ENCODE measurements around the gene SYNE1.
"Not testable (repeated sequence)": the region's sequence is repeated elsewhere in the genome, so short reads cannot be mapped to it uniquely, and the experiment has no call there.

Gene SYNE1, protein sequence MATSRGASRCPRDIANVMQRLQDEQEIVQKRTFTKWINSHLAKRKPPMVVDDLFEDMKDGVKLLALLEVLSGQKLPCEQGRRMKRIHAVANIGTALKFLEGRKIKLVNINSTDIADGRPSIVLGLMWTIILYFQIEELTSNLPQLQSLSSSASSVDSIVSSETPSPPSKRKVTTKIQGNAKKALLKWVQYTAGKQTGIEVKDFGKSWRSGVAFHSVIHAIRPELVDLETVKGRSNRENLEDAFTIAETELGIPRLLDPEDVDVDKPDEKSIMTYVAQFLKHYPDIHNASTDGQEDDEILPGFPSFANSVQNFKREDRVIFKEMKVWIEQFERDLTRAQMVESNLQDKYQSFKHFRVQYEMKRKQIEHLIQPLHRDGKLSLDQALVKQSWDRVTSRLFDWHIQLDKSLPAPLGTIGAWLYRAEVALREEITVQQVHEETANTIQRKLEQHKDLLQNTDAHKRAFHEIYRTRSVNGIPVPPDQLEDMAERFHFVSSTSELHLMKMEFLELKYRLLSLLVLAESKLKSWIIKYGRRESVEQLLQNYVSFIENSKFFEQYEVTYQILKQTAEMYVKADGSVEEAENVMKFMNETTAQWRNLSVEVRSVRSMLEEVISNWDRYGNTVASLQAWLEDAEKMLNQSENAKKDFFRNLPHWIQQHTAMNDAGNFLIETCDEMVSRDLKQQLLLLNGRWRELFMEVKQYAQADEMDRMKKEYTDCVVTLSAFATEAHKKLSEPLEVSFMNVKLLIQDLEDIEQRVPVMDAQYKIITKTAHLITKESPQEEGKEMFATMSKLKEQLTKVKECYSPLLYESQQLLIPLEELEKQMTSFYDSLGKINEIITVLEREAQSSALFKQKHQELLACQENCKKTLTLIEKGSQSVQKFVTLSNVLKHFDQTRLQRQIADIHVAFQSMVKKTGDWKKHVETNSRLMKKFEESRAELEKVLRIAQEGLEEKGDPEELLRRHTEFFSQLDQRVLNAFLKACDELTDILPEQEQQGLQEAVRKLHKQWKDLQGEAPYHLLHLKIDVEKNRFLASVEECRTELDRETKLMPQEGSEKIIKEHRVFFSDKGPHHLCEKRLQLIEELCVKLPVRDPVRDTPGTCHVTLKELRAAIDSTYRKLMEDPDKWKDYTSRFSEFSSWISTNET (N-terminal part only)

DNA sequence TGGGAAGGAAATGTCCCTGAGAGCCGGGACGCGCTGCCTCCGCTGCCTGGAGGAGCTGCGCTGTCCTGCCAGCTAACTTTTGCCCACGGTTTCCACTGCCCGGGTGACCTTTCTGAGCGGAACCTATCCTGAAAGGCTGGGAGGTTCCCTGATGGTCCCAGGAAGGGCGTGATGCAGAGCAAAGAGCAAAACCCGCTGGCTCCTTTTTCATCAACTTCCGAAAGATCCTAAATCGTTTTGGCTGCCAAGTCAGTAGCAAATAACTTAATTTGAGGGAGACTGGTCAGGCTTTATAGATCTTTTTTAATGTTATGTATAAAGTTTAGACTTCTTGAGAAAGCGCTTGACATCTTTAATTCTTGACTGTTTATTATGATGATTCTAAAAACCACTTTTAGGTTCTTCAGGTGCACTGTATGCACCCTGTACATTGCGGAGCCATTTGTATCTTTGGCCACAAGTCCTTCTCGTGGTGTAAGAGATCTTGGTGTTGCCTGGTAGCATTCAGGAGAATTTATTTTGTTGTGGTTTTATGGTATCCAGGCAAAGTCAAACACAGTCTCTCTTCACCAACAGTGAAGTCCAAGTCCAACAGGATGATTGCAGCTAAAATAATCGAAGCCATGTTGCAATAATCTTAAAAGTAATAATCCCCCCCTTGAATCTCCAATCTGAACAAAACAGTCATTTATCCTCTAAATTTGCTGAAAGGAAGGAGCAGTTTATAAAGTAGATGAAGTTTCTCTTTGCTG, at the start of gene SYNE1:
TSS of gene SYNE1 (minus strand) at position 67 of the 752 bp plus-strand sequence. CDS start 9,031 bp downstream, outside the sequence.
- no peak for DNase-seq

DNA sequence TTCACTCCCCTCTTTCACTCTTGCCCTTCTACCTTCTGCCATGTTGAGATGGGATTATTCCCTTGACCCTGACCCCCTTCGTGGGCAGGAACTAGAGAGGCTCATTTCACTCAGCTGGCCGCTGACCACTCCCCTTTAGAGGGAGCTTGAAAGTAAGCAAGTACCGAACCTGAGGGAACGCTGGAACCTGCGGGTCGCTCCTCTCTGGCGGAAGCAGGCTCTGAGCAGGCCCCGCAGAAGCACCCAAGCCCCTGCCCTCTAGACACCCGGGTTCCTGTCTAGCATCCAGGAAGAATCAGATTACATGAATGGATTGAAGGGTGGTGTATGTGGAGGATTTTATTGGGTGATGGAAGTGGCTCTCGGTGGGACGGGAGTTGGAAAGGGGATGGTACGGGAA, 48.7 kb upstream of the SYNE1 start:
- no peak for DNase-seq

DNA sequence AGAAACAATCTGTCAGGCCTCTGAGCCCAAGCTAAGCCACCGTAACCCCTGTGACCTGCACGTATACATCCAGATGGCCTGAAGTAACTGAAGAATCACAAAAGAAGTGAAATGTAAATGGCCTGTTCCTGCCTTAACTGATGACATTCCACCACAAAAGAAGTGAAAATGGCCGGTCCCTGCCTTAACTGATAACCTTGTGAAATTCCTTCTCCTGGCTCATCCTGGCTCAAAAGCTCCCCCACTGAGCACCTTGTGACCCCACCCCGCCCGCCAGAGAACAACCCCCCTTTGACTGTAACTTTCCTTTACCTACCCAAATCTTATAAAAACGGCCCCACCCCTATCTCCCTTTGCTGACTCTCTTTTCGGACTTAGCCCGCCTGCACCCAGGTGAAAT, 45.8 kb upstream of the SYNE1 start:
- not testable (repeated sequence) for DNase-seq

DNA sequence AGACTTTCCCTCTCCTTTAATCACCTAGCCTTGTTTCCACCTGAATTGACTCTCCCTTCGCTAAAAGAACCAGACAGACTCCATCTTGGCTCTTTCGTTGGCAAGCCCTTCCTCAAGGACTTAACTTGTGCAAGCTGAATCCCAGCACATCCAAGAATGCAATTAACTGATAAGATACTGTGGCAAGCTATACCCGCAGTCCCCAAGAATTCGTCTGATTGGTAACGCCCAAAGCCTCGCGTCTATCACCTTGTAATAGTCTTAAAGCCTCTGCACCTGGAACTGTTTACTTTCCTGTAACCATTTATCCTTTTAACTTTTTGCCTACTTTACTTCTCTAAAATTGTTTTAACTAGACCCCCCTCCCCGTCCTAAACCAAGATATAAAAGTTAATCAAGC, 45.0 kb upstream of the SYNE1 start:
- no peak for DNase-seq

DNA sequence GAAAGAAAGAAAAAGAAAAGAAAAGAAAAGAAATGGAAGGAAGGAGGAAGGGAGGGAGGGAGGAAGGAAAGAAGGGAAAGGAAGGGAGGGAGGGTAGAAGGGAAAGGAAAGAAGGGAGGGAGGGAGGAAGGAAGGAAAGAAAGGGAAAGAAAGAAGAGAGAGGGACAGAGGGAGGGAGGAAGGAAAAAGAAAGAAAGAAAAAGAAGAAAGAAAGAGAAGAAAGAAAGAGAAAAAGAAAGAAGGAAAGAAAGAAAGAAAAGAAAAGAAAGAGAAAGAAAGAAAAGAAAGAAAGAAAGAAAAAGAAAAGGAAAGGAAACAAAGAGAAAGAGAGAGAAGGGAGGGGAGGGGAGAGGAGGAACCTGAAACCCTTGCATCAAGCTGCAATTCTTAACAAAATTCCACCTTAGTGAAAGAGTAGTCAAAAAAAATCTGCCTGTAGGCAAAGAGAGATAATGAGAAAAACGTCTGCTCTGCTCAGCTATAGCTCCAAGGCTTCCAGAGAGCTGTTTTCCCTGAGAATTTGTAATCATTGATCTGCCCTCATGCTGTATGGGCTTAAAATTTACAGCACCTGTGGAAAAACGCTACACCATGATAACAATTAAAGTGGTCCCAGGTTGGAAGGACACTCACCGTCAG, 43.8 kb upstream of the SYNE1 start:
- no peak for DNase-seq

DNA sequence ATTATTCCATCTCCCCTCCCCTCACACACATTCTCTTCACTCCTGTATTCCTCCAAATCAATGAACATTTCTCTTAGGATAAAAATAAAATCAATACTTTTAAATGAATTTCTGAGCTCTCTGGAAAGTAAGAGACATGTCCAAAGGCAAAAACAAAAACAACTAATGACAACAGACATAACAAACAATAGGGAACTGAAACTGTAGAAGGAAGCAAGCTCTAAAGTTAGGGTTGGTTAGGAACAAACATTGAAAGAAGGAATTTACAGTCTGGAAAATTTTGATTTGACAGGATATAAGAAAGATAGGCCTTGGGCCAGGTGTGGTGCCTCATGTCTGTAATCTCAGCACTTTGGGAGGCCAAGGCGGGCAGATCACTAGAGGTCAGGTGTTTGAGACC, 43.0 kb upstream of the SYNE1 start:
- DNase-seq: no peak

DNA sequence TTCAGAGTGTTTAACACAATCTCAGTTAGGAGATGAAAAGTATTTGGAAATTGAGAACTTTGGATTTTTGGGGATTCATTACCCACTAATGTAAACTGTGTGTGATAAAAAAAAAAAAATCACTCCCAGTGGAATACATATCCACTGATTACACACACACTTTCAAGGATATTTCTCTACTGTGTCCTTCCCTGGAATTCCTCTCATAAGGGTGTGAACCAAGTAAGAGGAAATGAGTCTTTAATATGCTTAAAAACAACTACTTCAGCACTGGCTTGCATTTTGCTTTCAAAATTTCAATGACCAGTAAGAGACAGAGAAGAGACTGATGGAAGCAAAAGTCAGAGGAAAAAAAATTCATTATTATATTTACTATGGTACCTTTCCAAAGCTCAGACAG, 36.1 kb upstream of the SYNE1 start:
- DNase-seq: no peak

DNA sequence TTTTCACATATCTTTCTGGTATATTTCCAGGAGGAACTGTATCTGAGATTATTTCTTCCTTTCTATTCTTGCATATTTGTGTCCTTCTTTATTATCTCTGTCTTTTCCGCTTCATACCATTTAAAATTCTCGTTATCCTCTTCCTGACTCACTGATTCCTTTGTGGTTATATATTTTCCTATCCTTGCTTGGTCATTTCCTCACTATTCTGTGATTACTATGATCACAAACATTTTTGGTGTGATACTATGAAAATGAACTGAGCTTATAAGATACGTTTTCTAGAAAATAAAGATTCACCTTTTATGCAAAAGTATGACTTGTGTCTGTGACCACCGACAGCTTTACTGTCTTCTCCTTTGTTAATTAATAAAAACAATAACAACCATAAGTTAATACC, 34.0 kb upstream of the SYNE1 start:
- DNase-seq: no peak

DNA sequence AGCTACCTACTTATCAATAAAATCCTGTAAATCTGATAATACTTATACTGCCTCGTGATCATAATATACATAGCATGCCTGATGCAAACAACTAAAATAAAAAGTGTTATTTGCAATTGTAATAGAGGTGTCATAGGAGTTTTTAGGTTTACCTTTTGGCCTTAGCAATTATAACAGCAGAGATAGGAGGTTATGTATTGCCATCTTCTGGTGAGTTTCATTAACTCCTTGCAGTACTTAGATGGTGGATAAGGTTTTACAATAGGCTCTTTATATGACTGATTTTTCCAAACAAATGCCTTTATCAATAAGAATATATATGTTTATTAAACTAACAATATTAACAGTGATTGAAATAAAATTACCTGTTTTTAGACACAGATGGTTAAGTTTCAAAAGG, 32.7 kb upstream of the SYNE1 start:
- DNase-seq: peak; percentile 1

DNA sequence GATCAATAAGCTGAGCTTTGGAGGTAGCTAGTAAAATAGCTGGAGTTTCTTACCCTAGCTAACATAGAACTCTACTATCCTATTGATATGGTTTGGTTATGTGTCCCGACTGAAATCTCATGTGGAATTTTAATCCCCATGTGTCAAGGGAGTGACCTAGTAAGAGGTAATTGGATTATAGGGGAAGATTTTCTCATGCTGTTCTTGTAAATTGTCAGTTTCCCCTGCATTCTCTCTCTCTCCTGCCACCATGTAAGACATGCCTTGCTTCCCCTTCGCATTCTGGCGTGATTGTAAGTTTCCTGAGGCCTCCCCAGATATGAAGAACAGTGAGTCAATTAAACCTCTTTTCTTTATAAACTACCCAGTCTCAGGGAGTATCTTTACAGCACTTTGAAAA, 24.6 kb upstream of the SYNE1 start:
- no peak for DNase-seq

DNA sequence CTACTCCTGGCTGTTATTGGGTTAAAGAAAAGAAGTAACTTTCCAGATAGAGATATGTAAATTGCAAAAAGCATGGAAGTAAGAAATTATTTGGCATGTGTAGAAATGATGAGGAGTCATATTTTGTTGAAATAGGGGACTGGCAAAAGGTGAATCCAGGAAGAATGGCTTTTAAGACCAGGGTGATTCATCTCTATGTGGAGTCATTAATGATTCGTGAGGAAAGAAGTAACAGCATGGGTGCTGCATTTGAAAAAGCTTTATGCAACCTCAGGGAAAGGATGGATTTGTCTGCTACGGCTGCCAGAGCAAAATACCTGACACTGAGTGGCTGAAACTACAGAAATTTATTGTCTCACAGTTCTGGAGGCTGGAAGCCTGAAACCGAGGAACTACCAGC, 14.8 kb upstream of the SYNE1 start:
- DNase-seq: no peak

DNA sequence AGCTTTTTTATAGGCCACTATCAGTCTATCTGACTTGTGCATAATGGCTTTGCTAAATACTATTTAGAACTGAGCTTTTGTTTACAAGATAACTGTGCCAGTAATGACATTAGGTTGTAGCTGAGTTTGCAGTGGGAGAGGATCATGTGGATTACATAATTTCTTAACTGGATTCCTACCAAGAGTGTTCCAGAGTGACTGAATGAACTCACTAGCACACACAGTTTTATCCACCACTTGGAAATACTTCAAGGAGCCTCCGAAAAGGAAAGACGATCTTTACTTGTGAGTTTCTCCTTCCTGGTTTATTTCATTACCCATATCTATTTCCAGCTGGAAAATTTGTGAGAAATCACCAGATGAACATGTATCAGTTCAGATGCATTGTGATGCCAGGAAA, 10.9 kb upstream of the SYNE1 start:
- DNase-seq: no peak

DNA sequence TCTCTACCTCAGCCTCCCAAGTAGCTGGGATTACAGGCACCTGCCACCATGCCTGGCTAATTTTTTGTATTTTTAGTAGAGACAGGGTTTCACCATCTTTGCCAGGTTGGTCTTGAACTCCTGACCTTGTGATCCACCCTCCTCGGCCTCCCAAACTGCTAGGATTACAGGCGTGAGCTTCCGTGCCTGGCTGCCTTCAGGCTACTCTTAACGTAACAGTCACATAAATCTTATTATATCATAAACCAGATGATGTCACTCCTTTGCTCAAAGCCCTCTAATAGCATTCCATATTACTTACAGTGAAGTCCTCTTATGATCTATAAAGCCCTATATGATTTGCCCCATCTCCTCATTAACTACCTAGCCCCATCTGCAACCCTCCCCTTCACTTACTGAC, 9.6 kb upstream of the SYNE1 start:
- DNase-seq: not testable (repeated sequence)

DNA sequence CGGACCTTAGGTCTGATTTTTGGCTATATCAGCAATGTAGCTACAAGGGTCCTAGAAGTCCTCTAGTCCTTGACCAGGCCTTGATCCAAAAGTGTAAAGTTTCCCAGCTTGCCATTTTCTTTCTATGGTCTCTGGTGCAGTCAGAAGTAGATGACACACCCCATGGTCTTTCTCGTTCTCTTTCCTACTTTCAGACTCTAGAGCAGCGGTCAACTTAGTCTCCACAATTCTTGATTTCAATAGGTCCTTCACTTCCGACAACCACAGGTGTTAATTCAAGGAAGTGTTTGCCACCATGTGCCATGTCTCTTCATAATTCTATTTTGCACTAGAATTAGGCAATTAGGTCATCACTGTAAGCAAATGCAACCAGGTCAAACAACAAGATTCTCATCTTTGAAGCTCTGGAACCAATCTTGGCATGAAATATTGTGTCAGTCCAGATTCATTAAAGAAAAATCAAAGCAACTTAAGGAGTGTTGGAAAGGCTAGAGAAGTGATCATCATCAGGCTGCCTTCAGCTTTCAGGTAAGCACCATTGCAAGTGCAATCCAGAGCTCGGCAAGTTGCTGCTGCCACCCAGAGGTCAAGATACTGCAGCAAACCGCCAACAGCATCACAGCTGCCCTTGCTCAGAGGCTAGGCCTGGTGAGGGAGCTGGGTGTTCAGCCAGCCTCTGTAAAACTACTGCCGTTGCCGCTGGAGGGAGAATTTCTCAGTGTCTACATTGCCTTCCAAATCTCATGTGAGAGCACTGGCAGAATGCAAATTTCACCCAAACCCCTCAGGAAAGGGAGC, 5.6 kb upstream of the SYNE1 start:
- DNase-seq: peak; percentile 46

DNA sequence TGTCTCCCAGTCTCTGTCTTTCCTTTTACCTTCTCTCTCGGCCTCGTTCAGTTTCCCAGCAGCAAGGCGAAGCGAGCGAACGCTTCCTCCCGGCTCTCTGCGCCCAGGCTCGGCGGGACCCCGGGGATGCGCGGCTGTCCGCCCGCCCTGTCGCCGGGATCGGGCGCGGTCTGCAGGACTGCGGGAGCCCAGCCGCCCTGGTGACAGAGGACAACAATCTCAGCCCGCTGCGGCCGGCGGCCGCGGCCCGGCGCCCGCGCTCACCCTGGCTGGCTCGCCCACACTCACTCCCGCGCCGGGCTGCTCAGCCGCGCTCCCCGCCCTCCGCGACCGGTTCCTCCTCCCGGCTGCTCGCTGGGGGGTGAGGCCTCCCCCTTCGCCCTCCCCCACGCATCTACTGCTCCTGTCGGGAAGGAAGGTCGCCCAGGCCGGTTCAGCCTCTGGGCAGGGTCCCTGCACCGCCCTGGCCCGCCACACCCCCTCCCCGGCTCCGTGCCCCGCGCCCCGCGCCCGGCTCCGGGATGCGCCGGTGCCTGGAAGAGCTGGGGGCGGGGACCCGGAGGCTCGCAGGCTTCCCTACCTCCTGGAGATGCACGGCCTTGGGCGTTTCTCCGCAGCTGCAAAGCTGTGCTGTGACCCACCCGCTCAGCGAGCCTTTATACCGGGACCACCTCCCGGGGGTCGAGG, 410 bp downstream of the SYNE1 start:
- DNase-seq: no peak

DNA sequence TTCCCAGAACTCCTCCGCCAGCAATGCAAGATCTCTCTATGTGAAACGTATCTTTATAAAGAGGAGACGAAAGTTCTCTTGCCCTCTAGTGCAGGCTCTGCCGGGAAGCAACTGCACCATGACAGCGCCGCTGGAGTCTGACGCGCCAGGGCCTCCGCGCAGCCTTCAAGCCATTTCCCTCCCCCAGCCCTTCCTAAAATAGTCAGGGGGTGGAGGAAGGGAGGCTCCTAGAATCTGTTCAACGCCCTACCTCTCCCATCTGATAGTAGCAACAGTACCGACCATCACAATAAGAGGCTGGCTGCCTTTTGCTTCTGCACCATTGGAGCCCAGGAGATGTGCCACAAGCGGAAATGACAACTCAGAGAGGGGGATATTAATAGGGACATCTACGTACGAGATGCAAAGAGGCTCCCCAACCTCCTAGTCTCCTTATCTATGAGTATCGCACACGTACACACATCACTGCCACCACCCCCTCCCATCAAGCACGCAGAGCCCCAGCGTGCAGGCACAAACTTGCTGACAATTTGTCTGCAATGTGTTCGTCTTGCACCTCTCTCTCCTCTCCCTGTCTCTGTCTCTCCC, 1.0 kb downstream of the SYNE1 start:
- no peak for DNase-seq

DNA sequence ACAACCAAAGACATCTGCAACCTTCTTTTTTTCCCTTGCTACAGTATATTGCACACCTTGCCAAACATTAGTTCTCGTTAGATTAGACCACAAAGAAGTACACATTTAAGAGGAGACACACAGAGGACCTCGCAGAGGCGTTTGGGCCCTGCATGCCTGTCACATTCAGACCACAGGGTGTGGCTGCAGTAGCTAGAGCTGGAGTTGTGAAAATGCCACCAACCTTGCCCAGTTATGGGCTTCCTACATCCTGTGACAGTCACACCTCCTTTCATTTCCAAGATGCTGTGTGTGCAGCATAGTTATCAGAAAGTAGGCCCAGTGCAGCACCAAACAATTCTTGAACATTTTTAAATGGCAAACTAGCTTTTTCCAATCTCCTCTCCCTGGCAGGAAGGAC, 2.4 kb downstream of the SYNE1 start:
- DNase-seq: peak; percentile 38

DNA sequence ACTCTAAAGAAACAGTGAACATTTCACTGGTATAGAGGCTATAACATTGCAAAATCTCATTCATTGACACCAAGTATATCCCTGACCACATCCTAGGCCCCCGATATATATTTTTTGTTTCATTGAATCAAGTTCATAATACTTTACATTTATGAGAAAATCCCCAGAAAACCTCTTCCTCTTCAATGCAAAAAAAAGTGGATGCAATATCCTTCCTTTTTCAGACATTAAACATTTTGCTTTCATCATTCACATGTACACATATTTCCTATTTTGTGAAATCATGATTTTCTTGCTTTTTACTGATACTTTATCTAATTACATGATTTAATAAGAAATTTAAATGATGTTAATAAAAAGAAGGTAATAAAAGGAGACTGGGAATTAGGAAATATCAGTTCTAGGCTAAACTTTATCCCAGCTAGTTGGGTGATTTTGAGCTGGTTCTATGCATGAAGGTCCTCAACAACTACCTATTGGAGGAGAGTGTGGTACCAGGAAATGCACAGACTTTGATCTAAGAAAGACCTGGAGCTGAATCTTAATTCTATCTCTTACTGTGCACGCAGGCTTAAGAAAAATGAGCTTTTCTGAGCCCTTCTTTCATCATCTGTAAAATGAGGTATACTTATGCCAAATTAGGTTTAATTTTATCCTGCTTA, 4.9 kb downstream of the SYNE1 start:
- no peak for DNase-seq

DNA sequence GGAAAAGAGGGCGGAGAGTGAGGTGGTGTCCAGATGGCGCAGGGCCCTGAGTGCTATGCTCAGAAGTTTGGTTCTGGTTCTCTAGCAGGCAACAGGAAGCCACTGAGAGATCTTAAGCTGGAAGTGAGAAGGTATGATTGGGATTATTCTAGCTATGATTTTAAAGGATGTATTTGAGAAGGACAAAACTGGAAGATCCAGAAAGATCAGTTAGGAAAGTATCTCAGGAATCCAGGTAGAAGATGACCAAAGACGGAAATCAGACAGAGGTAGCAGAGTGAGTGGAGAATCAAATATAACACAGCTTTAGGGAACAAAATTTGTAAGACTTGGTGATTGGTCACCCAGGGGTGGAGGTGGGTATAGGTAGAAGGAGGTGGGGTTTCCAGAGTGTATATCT, 5.8 kb downstream of the SYNE1 start:
- DNase-seq: no peak

DNA sequence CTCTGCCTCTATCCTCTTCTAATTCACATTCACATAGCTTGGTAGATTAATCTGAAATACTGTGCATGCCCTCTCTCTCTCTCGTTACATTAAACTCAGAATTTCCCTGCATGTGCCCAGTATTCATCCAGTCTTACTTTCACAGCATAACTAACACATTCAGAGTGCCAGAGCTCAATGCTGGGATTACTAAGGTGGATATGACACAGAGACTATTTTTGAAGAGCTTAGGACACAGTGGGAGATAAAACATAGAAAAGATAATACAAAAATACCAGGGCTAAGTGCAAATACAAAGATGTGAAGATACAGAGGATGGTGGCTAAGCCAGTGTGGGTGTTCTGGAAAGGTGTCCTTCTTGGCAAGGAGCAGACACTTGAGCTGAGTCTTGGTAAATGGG, 6.3 kb downstream of the SYNE1 start:
- no peak for DNase-seq

Data from activated CD4-positive, alpha-beta T cell treated with anti-CD3 and anti-CD28 coated beads, Interleukin-2, amount 50 U/mL, for 16 hours (primary cell).